ENCODE results near the gene ATF7IP. TPM values are rescaled to one million over a fixed set of nuclear protein-coding genes. Genes with fewer than 3 reads are reported as not detected.

The ATF7IP gene
- total RNA-seq, 1 experiment from 2014 or later = 172 TPM

DNA sequence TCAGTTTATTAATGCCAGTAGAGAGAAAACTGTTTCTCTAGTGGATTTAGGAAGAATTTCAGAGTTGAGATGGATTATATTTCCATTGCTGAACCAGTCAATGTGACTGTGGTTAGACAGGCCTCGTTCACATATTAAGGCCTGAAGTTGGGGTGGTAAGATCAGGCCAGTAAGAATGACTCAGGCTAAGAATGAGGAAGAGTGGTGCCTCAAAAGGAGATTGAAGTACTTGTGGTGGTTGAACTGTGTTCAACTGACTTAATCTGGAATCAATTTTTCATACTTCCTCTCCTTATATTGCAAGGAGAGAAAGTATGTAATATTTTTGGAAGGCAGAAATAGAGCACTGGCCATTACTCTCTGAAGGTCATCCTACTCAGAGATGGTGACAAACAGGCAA lies 37.8 kb upstream of the ATF7IP start:
- H3K14ac ChIP-seq (ENCODE audit: insufficient read depth, low read length) = no peak overlapping the region
- no peak overlapping the region for H3K27ac ChIP-seq (ENCODE audit: insufficient read length, low read depth, low read length)
- no CpG with 5 or more reads among the region's 1 CpG for WGBS (ENCODE audit: extremely low coverage, insufficient read length, low lambda C conversion rate)
- TF ChIP-seq, protein P1, sequence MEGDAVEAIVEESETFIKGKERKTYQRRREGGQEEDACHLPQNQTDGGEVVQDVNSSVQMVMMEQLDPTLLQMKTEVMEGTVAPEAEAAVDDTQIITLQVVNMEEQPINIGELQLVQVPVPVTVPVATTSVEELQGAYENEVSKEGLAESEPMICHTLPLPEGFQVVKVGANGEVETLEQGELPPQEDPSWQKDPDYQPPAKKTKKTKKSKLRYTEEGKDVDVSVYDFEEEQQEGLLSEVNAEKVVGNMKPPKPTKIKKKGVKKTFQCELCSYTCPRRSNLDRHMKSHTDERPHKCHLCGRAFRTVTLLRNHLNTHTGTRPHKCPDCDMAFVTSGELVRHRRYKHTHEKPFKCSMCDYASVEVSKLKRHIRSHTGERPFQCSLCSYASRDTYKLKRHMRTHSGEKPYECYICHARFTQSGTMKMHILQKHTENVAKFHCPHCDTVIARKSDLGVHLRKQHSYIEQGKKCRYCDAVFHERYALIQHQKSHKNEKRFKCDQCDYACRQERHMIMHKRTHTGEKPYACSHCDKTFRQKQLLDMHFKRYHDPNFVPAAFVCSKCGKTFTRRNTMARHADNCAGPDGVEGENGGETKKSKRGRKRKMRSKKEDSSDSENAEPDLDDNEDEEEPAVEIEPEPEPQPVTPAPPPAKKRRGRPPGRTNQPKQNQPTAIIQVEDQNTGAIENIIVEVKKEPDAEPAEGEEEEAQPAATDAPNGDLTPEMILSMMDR (conservative IDR thresholded peaks at IDR 0.05) = no peak
- no peak overlapping the region for H2AK5ac ChIP-seq (ENCODE audit: insufficient read length, low read length)
- H3K4ac ChIP-seq (ENCODE audit: low read depth, low read length) = no peak overlapping the region
- no peaks in the 10 kb centered on the region for H3K23me2 ChIP-seq (ENCODE audit: insufficient read length, low read depth, low read length, poor library complexity, severe bottlenecking)
- H3T11ph ChIP-seq (ENCODE audit: low read length) = no peak overlapping the region
- no peak overlapping the region for H3K23ac ChIP-seq (ENCODE audit: insufficient read length, low read depth, low read length)
- H2BK120ac ChIP-seq (ENCODE audit: low read depth, low read length, poor library complexity, severe bottlenecking) = no peak overlapping the region
- no peaks in the 10 kb centered on the region for H3K27me3 ChIP-seq (ENCODE audit: insufficient read depth, low read length)
- H3K56ac ChIP-seq (ENCODE audit: insufficient read length, low read depth, low read length) = no peak overlapping the region
- H3K4me2 ChIP-seq (ENCODE audit: insufficient read depth, insufficient read length, low read length) = no peak overlapping the region
- no peaks in the 10 kb centered on the region for H3K79me1 ChIP-seq (ENCODE audit: insufficient read depth, low read depth, low read length, poor library complexity, severe bottlenecking)
- no peak for DNase-seq
- H2BK15ac ChIP-seq (ENCODE audit: low read depth, low read length) = no peak overlapping the region; the same call in 1 of the 2 replicates
- H2AFZ ChIP-seq (ENCODE audit: low read length) = no peak overlapping the region
- H4K8ac ChIP-seq (replicated peaks; ENCODE audit: insufficient read length, low read depth, low read length) = no peak overlapping the region
- Mint-ChIP-seq H3K36me3 (ENCODE audit: insufficient read depth in 1 of 3, low read depth in 3 of 3) (peaks cover 0 to 8% (median 4%) of the 10 kb centered on the region in 3 experiments; a peak in 5 of 7 replicates), H3K4me1 (peaks cover 0 to 4% of the 10 kb centered on the region in 2 experiments; a peak in 1 of 4 replicates), H3K4me3 (no peak overlapping the region), H3K27me3 (ENCODE audit: low read depth) (no peaks in the 10 kb centered on the region), H3K27ac (no peak overlapping the region), H3K9me3 (peaks cover 12 to 15% of the 10 kb centered on the region in 2 experiments)
- no peak overlapping the region for H2BK12ac ChIP-seq (ENCODE audit: insufficient read length, low read depth, low read length)
- H3K4me1 ChIP-seq (ENCODE audit: insufficient read depth, low read length) = no peaks in the 10 kb centered on the region
- H3K9me3 ChIP-seq (ENCODE audit: control insufficient read depth, low read depth, low read length) = no peaks in the 10 kb centered on the region
- H4K91ac ChIP-seq (ENCODE audit: insufficient read length, low read depth, low read length) = no peak overlapping the region
- no peak overlapping the region for H3K9ac ChIP-seq (ENCODE audit: extremely low read depth, insufficient read length, low read length)
- no peak overlapping the region for H2BK5ac ChIP-seq (ENCODE audit: insufficient read length, low read length)
- H4K20me1 ChIP-seq (ENCODE audit: control insufficient read depth, insufficient read depth, insufficient read length) = no peaks in the 10 kb centered on the region
- H3K18ac ChIP-seq (ENCODE audit: insufficient read length, low read depth, low read length) = no peak overlapping the region
- no peaks in the 10 kb centered on the region for H3K79me2 ChIP-seq (ENCODE audit: insufficient read depth, low read length)
- no peak overlapping the region for H2BK20ac ChIP-seq (ENCODE audit: low read depth, low read length, poor library complexity, severe bottlenecking)
- no peak overlapping the region for H4K5ac ChIP-seq (ENCODE audit: insufficient read length, low read depth, low read length)
